HG03039 (cell line): ENCODE measurements around the gene TRRAP.

ENCODE experiments used
- ATAC-seq: cut with Tn5 transposase; IDR thresholded peaks from one replicate; pipeline ENCODE4 v1.9.1; 2021; ENCODE audit warnings: mild to moderate bottlenecking, moderate library complexity; ENCODE audit not compliant: unreplicated experiment

Gene TRRAP

DNA sequence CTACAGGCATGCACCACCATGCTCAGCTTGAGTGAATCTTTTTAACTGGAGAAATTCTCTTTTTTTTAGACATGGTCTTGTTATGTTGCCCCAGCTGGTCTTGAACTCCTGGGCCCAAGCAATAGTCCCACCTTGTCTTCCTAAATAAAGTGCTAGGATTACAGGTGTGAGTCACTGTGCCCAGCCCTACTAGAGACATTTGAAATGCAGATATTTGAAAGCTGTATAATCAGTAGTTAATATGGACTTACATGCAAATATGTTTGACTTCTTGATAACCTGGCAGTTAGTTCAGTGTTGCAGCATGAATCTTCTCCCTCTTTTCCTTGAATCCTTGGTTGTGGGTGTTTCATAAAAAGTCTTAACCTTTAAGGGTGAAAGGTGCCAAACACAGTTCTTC, 8.7 kb downstream of the TRRAP start:
- no peak for ATAC-seq

DNA sequence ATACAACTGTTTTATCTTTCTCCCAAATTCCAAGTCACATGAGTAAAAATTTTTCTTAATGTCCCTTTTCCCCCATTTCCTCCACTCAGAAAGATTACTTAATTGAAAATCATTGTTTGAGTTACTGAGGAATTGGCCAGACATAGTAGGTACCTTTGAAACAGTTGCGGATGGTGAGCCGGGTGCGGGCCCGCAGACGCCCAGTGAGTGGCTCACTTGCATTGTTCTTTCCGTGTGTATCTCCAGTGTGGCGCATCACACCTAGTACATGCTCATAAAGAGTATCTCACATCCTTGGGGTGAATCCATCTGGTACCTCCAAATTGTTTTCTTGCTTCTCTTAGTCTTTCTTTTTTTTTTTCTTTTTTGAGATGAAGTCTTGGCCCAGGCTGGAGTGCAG, 14.3 kb downstream of the TRRAP start:
- ATAC-seq = no peak

DNA sequence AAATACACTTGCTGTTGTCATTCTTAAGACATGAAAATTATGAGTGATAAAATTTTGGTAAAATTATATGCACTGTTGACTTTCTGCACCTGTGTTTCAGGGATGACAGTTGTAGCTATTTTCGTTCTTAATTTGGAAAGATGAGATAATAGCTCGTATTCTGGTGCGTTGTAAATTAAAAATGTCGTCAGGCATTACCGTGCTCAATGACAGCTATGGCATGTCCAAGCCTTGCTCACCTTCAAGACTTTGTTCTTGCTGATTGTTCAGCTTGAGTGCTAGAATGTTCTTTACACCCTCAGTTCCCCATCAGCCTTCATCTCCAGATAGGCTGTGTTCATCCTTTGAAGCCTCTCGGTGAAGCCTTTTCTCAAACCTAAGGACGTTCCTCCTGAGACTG, 21.5 kb downstream of the TRRAP start:
- no peak for ATAC-seq

DNA sequence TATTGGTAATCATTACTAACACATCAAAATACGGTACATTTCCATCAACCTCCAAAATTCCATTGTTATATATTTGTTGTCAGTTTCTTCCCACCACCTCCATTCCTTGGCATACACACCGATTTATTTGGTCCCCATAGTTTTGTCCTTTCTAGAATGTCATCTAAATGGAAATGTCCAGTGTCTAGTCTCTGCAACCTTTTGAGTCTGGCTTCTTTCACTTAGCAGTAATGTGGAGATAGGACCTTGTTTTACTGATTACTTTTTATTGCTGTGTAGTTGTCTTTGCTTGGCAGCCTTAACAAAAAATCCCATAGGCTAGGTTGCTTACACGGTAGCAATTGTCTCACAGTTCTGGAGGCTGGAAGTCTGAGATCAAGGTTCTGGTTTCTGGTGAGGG, 22.5 kb downstream of the TRRAP start:
- ATAC-seq = no peak

DNA sequence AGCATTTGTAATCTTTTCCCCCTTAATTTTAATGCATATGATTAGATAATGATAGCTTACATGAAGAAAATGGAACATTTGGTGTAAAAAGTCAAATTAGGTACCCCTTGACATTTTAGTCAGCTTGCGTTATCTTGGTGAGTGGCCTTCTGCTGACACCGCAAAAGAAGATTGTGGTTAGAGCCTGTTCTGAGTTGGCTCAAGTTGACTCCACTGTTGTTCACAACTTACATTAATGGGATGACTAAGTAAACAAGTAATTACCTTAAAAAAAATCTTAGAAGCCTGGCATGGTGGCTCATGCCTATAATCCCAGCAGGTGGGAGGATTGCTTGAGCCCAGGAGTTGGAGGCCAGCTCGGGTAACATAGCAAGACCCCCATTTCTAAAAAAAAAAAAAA, 24.2 kb downstream of the TRRAP start:
- ATAC-seq = no peak

DNA sequence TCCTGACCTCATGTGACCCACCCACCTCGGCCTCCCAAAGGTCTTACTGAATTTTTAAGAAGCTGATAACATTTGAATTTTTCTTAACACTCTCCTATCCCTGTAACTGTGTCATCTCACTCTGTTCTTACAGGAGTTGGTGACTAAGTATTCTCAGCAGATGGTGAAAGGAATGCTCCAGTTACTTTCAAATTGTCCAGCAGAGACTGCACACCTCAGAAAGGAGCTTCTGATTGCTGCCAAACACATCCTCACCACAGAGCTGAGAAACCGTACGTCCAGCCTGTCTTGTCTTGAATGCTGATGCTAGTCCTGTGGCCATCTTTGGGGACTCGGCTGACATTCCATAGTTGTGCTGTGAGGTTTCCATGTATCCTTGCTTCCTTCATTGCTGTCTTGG, 24.9 kb downstream of the TRRAP start:
- no peak for ATAC-seq

GRCh38 chr7:98907570-98907969, 29.2 kb downstream of the TRRAP start:
- no peak for ATAC-seq

- no peak for ATAC-seq
Measured at GRCh38 chr7:98908585-98908984, 30.3 kb downstream of the TRRAP start.

GRCh38 chr7:98909487-98909886, 31.2 kb downstream of the TRRAP start:
- ATAC-seq = no peak

DNA sequence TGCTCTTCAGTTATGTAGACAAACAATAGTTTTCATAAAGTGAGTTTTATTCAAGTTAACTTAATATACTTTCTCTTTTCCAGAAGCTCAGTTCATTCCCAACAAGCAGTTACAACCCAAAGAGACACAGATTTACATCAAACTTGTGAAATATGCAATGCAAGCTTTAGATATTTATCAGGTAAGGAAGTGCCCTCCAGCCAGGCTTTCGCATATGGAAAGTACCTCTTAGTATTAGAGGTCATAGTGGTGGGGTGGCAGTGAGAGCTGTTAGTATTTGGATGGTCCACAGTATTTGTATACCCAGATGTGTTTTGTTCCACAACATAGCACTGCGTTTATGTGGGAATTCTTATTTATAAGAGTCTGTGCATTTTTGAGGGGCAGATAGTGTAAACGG, 32.1 kb downstream of the TRRAP start:
- no peak for ATAC-seq

DNA sequence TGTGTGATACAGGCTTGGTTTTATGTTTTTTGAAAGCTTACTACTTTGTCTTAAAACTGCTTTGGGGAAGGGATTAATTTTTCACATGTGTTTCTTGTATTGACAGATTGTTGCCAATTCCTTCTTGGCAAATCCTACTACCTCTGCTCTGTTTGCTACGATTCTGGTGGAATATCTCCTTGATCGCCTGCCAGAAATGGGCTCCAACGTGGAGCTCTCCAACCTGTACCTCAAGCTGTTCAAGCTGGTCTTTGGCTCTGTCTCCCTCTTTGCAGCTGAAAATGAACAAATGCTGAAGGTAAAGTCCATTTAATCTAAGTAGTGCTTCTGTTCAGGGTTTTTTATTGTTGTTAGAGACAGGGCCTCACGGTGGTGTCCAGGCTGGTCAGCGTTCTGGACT, 33.6 kb downstream of the TRRAP start:
- ATAC-seq = no peak

DNA sequence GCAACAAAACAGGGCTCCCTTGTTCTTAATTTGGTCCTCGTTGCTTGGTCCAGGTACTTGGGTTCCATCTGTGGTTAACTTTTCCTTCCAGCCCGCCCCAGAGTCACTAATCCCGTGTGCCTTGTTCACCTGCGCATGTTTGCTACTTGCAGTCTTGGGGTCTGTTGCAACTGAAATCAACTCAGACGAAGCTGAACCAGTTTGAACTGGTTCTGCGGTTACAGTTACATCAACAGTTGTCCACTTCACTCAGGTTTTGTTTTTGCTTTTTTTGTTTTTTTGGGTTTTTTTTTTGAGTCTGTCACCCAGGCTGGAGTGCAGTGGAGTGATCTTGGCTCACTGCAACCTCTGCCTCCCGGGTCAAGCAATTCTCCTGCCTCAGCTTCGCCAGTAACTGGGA, 34.7 kb downstream of the TRRAP start:
- no peak for ATAC-seq

DNA sequence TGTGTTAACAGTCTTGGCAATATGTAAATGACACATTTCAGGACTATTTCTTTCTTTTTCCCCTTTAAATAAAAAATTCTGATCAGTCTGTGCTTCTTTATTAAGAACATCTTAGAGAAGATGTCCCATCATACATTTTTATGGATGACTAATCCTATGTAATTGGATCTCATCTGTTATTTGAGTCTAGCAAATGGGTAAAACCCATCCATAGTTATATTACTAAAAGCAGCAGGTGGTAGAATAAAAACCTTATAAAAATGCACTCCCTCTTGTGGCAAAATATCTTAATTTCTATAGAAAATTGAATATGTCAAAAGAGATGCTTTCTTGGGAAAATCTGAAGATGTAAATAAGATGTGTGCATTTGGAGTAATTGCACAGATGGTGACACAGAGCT, 35.3 kb downstream of the TRRAP start:
- ATAC-seq = no peak

DNA sequence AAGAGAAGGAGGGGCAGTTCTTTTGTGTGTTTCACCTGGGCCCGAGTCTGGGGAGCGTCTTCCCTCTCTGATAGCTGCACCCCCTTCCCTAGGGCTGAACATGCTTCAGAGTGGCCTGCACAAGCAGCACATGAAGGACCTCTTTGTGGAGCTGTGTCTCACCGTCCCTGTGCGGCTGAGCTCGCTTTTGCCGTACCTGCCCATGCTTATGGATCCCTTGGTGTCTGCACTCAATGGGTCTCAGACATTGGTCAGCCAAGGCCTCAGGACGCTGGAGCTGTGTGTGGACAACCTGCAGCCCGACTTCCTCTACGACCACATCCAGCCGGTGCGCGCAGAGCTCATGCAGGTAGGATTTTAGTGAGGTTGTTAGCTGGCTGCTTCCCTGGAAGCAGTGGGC, 39.0 kb downstream of the TRRAP start:
- ATAC-seq = no peak

DNA sequence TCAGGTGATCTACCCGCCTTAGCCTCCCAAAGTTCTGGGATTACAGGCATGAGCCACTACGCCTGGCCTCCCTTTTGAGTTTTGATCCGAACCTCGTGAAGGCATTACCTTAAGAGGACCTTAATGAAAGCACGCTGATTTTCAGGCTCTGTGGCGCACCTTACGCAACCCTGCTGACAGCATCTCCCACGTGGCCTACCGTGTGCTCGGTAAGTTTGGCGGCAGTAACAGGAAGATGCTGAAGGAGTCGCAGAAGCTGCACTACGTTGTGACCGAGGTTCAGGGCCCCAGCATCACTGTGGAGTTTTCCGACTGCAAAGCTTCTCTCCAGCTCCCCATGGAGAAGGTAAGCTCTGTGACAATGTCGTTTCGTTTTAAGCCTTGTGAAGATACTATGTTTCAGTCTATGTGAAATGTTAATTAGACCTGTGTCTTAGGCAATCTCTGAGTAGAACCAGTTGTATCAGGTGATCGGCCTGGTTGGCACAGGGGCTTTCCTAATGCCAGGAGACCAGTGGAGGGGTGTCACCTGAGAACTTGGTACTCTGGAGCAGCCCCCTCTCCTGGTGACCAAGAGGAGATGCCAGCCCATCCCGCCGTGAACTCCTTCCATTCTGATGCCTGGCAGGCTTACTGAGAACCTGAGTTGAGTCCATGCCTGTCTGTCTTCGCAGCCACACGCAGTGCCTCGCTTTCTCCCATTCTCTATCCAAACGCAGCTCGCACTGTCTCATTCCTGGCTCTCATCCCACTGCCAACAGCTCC, 43.5 kb downstream of the TRRAP start:
- no peak for ATAC-seq

DNA sequence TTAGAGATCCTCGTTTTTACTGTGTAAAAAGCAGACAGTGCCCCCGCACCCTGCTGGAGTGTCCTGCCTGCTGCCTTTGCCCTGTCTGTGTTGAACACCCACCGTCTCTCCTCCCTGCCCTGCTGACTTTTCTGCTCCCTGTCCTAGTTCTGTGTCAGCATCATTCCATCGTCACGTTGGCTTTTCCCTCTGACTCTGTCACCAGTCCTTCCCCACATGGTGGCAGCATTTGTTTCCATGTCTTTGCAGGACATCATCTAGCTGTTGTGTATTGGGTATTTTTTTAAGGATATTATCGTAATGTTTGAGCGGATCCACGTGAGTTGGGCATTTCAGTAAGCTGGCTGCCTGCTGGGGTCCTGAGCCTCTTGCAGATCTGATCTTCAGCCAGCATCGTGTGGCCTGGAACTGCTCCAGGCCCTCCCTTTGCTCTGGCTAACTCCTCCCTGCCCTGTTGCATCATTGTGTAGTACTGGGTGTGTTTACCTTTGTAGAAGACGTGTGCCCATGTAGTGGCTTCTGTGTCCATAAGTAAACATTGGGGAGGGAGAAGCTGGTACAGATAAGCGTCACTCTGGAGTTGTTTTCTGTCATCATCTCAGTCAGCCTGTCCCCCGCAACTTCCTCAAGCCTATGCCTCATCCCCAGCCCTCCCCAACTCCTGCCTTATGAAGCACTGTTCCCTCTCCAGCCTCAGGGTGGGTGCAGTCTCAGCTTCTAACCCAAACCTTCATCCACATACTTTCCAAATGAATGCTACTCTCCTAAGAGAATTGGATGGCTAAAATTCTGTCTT, 44.3 kb downstream of the TRRAP start:
- no peak for ATAC-seq

DNA sequence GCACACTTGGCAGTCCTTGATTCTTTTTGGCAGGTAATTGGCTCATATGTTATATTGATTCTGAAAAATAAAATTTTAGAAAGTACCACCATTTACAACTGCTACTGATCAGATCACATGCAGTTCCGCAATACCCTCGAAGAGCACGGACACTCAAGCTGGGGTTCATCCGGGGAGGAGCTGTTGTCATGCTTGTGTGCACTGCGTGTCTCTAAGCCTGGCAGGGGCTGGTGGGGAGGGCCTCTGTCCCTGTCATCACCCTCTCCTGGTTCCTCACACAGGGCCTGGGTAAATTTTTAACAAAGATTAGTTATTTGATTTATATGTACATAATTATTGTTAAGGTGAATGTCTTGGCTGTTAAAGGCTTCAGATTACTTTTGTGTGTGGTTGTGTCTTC, 45.2 kb downstream of the TRRAP start:
- ATAC-seq = no peak

GRCh38 chr7:98927125-98927524, 48.8 kb downstream of the TRRAP start:
- ATAC-seq = no peak

- ATAC-seq = no peak
Measured at GRCh38 chr7:98930464-98930863, 52.1 kb downstream of the TRRAP start.

DNA sequence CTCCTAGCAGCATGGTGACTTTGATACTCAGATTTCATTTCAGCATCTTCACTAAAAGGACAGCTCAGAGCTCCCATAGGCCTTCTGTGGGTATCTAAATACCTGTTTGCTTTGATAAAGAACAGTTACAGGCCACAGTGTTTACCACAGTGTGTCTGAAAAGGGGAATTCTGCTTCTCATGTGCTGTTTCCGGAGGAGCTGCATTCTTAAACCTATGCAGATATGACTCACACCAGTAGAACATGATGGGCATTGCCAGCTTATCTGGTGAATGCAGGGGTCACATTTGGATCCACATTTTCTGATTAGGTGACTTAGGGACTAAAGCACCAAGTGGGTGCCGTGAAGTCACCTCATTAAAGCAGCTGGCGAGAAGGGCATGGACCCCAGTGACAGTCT, 52.6 kb downstream of the TRRAP start:
- ATAC-seq = no peak

DNA sequence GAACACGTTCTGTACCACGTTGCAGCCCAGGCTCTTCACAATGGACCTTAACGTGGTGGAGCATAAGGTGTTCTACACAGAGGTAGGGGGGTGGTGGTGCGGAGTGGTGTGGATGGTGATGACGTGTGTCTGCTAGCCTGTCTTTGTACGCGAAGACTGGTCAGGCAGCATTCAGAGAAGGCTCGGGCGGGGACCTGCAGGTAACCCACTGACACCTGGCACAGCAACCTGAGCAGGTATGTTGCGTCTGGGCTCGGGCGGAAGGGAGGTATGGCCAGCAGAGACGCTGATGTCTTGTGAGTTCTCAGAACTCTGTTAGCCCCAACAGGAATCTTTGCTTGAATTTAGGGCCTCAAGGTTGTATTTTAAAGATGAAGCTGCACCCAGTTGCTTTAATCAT, 55.0 kb downstream of the TRRAP start:
- ATAC-seq = no peak

DNA sequence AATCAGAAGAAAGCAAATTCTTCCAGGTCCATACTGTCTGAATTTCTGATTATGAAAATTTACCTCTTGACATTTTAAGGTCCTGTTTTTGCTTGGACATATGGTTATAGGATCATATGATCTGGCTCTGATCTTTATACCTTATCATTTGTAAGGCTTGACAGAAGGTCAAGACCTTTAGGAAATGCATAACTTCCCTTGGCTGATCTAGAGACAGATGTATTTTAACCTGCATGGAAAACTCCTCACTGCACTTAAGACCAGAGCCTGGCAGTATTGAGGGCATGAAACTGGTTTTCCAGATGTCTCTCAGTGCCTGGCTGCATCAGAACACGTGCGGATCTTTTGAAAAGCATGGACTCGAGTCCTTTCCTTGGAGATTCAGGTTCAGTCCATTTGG, 55.9 kb downstream of the TRRAP start:
- ATAC-seq = no peak

DNA sequence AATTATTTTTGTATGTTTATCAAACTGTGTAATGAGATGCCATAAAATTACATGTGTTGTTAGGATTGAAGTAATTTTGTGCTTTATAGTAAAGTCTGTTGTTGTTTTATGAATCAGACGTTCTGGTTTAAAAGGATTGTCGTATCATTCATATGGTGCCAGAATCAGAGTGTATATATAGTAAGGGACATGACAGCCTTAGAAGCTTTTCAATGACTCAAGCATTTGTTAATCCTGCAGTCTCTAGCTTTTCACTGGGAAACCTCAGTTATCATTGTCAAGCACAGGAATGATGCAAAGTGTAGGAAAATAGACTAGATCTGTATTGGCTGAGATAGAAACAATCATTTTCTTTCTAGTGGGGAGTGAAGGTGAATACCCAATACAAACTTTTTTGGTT, 57.5 kb downstream of the TRRAP start:
- no peak for ATAC-seq
